Trophoblast cell (in vitro differentiated cells and primary cell): Measurements from ENCODE around the gene SMG7.

Experiments
- DNase-seq, 2 donors: peaks; one replicate each; pipeline ENCODE4 v3.0.0-alpha.2; 2016
- H2AFZ ChIP-seq: 2 replicates; pipeline ENCODE4 v1.6.1; 2013; ENCODE audit warnings: low read length, moderate library complexity, mild to moderate bottlenecking; ENCODE audit not compliant: insufficient read depth, poor library complexity
- H2AK5ac ChIP-seq: 2 replicates; pipeline ENCODE4 v1.6.1; 2013; ENCODE audit warnings: mild to moderate bottlenecking, low read length
- H2BK120ac ChIP-seq: 2 replicates; pipeline ENCODE4 v1.6.1; 2013; ENCODE audit warnings: low read length, mild to moderate bottlenecking, moderate library complexity; ENCODE audit not compliant: insufficient read depth, poor library complexity
- H2BK12ac ChIP-seq: 2 replicates; pipeline ENCODE4 v1.6.1; 2013; ENCODE audit warnings: mild to moderate bottlenecking, low read length, moderate library complexity
- H2BK5ac ChIP-seq: 2 replicates; pipeline ENCODE4 v1.6.1; 2013; ENCODE audit warnings: low read length, low read depth, moderate library complexity, mild to moderate bottlenecking; ENCODE audit not compliant: poor library complexity
- H3K14ac ChIP-seq: 2 replicates; pipeline ENCODE4 v1.6.1; 2013; ENCODE audit warnings: mild to moderate bottlenecking, low read length
- H3K18ac ChIP-seq: 2 replicates; pipeline ENCODE4 v1.6.1; 2013; ENCODE audit warnings: mild to moderate bottlenecking, low read length
- H3K23ac ChIP-seq: 2 replicates; pipeline ENCODE4 v1.6.1; 2013; ENCODE audit warnings: low read length
- H3K27ac ChIP-seq: 2 replicates; pipeline ENCODE4 v1.5.1; 2013; ENCODE audit warnings: low read depth, mild to moderate bottlenecking, inconsistent platforms, low read length, moderate library complexity
- H3K27me3 ChIP-seq: 2 replicates; pipeline ENCODE4 v1.6.1; 2013; ENCODE audit warnings: inconsistent platforms, mild to moderate bottlenecking, low read length, moderate library complexity; ENCODE audit not compliant: insufficient read depth
- H3K36me3 ChIP-seq, 2 experiments: 1 replicate in 1 of 2; 2 replicates in 1 of 2; pipeline ENCODE4 v1.6.1; 2013; ENCODE audit warnings: low read length in 2 of 2, mild to moderate bottlenecking in 2 of 2, moderate library complexity in 1 of 2; ENCODE audit not compliant: insufficient read depth in 2 of 2, control insufficient read depth in 1 of 2
- H3K4ac ChIP-seq: 2 replicates; pipeline ENCODE4 v1.6.1; 2013; ENCODE audit warnings: low read depth, mild to moderate bottlenecking, low read length, moderate library complexity
- H3K4me1 ChIP-seq, 2 experiments: 1 replicate in 1 of 2; 2 replicates in 1 of 2; pipeline ENCODE4 v1.6.1; 2013; ENCODE audit warnings: low read length in 2 of 2, mild to moderate bottlenecking in 2 of 2, moderate library complexity in 1 of 2; ENCODE audit not compliant: insufficient read depth in 2 of 2, control insufficient read depth in 1 of 2
- H3K4me2 ChIP-seq: 2 replicates; pipeline ENCODE4 v1.6.1; 2013; ENCODE audit warnings: inconsistent platforms, mild to moderate bottlenecking, low read length, moderate library complexity
- H3K4me3 ChIP-seq: 2 replicates; pipeline ENCODE4 v1.5.1; 2013; ENCODE audit warnings: mild to moderate bottlenecking, low read depth, low read length, inconsistent platforms
- H3K79me1 ChIP-seq: one replicate; pipeline ENCODE4 v1.6.1; 2013; ENCODE audit warnings: low read length
- H3K79me2 ChIP-seq: 2 replicates; pipeline ENCODE4 v1.6.1; 2013; ENCODE audit warnings: low read length, mild to moderate bottlenecking; ENCODE audit not compliant: control insufficient read depth, insufficient read depth, poor library complexity
- H3K9ac ChIP-seq: 2 replicates; pipeline ENCODE4 v1.6.1; 2013; ENCODE audit warnings: mild to moderate bottlenecking, low read length
- H3K9me3 ChIP-seq: 2 replicates; pipeline ENCODE4 v1.6.1; 2013; ENCODE audit warnings: low read depth, mild to moderate bottlenecking, control low read depth, inconsistent platforms, low read length; ENCODE audit not compliant: insufficient read depth
- H4K12ac ChIP-seq: 2 replicates; pipeline ENCODE4 v1.6.1; 2013; ENCODE audit warnings: low read depth, mild to moderate bottlenecking, low read length, moderate library complexity
- H4K8ac ChIP-seq: 2 replicates; pipeline ENCODE4 v1.6.1; 2013; ENCODE audit warnings: low read depth, mild to moderate bottlenecking, low read length, moderate library complexity
- H4K91ac ChIP-seq: one replicate; pipeline ENCODE4 v1.6.1; 2013; ENCODE audit warnings: low read depth, mild to moderate bottlenecking, low read length, moderate library complexity
- WGBS: extraction: QIAGEN DNeasy Blood & Tissue Kit; methylation state at CpG from one replicate; pipeline ENCODE4 v1.1.7; 2013; ENCODE audit warnings: missing lambda C conversion rate; ENCODE audit not compliant: insufficient read length, insufficient coverage; ENCODE audit errors: extremely low coverage; 5-methylcytosine and 5-hydroxymethylcytosine counted together

Gene SMG7

DNA sequence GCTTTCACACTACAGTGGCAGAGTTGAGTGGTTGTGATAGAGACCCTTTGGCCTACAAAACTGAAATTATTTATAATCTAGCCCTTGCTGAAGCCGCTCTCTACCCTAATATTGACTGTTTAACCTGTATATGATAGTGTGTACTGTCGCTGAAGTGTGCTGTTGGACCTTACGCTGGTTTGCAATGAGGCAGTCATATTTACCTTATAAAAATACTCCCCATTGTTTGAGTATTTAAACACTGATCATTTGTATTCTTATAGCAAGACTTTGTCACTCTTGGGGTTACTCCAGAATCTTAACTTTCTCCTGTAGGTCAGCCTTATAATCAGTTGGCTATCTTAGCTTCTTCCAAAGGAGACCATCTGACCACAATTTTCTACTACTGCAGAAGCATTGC is 56.3 kb downstream of the SMG7 start:
- Histone ChIP-seq H4K91ac (no peak overlapping the region), H2AK5ac (no peak overlapping the region), H2BK5ac (no peak overlapping the region), H2BK120ac (no peak overlapping the region), H3K18ac (no peak overlapping the region), H3K79me1 (no peaks in the 10 kb centered on the region), H3K14ac (no peak overlapping the region), H3K4me1 (no peaks in the 10 kb centered on the region), H3K4me3 (no peak overlapping the region), H4K8ac (no peak overlapping the region), H2BK12ac (no peak overlapping the region), H3K9ac (no peak overlapping the region), H3K27me3 (no peaks in the 10 kb centered on the region), H3K27ac (no peak overlapping the region), H4K12ac (no peak overlapping the region), H3K23ac (no peak overlapping the region), H3K36me3 (peaks cover 11 to 18% of the 10 kb centered on the region in 2 experiments), H3K9me3 (no peaks in the 10 kb centered on the region), H3K4me2 (no peak overlapping the region), H2AFZ (no peak overlapping the region), H3K4ac (no peak overlapping the region), H3K79me2 (no peaks in the 10 kb centered on the region)
- no peak for DNase-seq
- WGBS = no CpG with 5 or more reads among the region's 3 CpGs

DNA sequence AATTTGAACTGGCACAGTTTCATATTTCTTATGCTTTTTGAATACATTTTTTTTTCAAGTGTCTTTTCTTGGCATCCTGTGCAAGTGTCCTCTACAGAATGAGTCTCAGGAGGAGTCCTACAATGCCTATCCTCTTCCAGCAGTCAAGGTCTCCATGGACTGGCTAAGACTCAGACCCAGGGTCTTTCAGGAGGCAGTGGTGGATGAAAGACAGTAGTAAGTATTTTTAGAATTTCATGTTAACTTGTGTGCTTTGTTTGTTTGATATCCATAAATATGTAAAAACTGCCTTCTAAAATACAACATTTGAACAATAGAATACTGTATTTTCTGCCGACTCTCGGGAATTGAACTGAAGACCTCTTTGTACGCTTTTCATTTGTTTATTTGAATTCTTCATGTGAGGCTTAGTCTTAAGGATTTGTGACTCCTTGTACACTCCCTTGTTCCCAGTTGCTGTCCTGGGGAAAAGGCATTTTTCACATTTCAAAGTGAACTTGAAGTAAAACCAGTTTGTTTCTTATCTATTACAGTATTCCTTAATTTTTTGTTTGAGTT is 61.4 kb downstream of the SMG7 start:
- H4K91ac ChIP-seq = no peak overlapping the region
- no peak overlapping the region for H2BK120ac ChIP-seq
- no peak overlapping the region for H3K4me2 ChIP-seq
- no peak overlapping the region for H3K27ac ChIP-seq
- H3K4ac ChIP-seq = no peak overlapping the region
- no peak overlapping the region for H2AFZ ChIP-seq
- no peak overlapping the region for H3K4me3 ChIP-seq
- no peak overlapping the region for H3K23ac ChIP-seq
- no peak overlapping the region for H2AK5ac ChIP-seq
- no peak overlapping the region for H2BK5ac ChIP-seq
- H3K36me3 ChIP-seq = peaks cover 5 to 13% of the 10 kb centered on the region in 2 experiments
- H3K18ac ChIP-seq = no peak overlapping the region
- DNase-seq = no peak
- H4K12ac ChIP-seq = no peak overlapping the region
- H3K79me1 ChIP-seq = no peaks in the 10 kb centered on the region
- WGBS = no CpG with 5 or more reads among the region's 3 CpGs
- H4K8ac ChIP-seq = no peak overlapping the region
- no peak overlapping the region for H3K9ac ChIP-seq
- no peak overlapping the region for H3K14ac ChIP-seq
- H2BK12ac ChIP-seq = no peak overlapping the region
- H3K27me3 ChIP-seq = no peaks in the 10 kb centered on the region
- no peaks in the 10 kb centered on the region for H3K4me1 ChIP-seq
- no peaks in the 10 kb centered on the region for H3K9me3 ChIP-seq
- no peaks in the 10 kb centered on the region for H3K79me2 ChIP-seq

- no peak overlapping the region for H2AK5ac ChIP-seq
- H4K91ac ChIP-seq = no peak overlapping the region
- no peak overlapping the region for H3K27ac ChIP-seq
- no peak overlapping the region for H3K23ac ChIP-seq
- no peaks in the 10 kb centered on the region for H3K9me3 ChIP-seq
- no peaks in the 10 kb centered on the region for H3K27me3 ChIP-seq
- no peak overlapping the region for H2BK120ac ChIP-seq
- no peak overlapping the region for H3K4me3 ChIP-seq
- H3K9ac ChIP-seq = no peak overlapping the region
- no peaks in the 10 kb centered on the region for H3K4me1 ChIP-seq
- no peak for DNase-seq
- H2AFZ ChIP-seq = no peak overlapping the region
- no peaks in the 10 kb centered on the region for H3K79me2 ChIP-seq
- H3K14ac ChIP-seq = no peak overlapping the region
- no peak overlapping the region for H4K8ac ChIP-seq
- H3K18ac ChIP-seq = no peak overlapping the region
- H4K12ac ChIP-seq = no peak overlapping the region
- no peak overlapping the region for H3K4me2 ChIP-seq
- no peak overlapping the region for H2BK12ac ChIP-seq
- no peak overlapping the region for H3K4ac ChIP-seq
- H3K79me1 ChIP-seq = no peaks in the 10 kb centered on the region
- no peak overlapping the region for H2BK5ac ChIP-seq
- WGBS = no CpG with 5 or more reads among the region's 4 CpGs
- peaks cover 12 to 24% of the 10 kb centered on the region in 2 experiments for H3K36me3 ChIP-seq
Measured at GRCh38 chr1:183537405-183537804, 65.1 kb downstream of the SMG7 start.

GRCh38 chr1:183543619-183544204 is 71.4 kb downstream of the SMG7 start:
- no peaks in the 10 kb centered on the region for H3K9me3 ChIP-seq
- H3K27me3 ChIP-seq = no peaks in the 10 kb centered on the region
- H4K91ac ChIP-seq = no peak overlapping the region
- H3K4me3 ChIP-seq = no peak overlapping the region
- no CpG with 5 or more reads among the region's 2 CpGs for WGBS
- H3K27ac ChIP-seq = no peak overlapping the region
- H3K36me3 ChIP-seq = peaks cover 18 to 41% of the 10 kb centered on the region in 2 experiments
- peak; percentile 27 to 79 for DNase-seq
- no peak overlapping the region for H2AK5ac ChIP-seq
- no peaks in the 10 kb centered on the region for H3K79me2 ChIP-seq
- no peak overlapping the region for H4K8ac ChIP-seq
- H3K4me2 ChIP-seq = no peak overlapping the region
- H3K4me1 ChIP-seq = no peaks in the 10 kb centered on the region
- no peak overlapping the region for H3K14ac ChIP-seq
- no peak overlapping the region for H3K23ac ChIP-seq
- no peaks in the 10 kb centered on the region for H3K79me1 ChIP-seq
- H3K18ac ChIP-seq = no peak overlapping the region
- no peak overlapping the region for H2BK12ac ChIP-seq
- no peak overlapping the region for H4K12ac ChIP-seq
- no peak overlapping the region for H2BK5ac ChIP-seq
- H2BK120ac ChIP-seq = no peak overlapping the region
- H3K9ac ChIP-seq = no peak overlapping the region
- no peak overlapping the region for H2AFZ ChIP-seq
- H3K4ac ChIP-seq = no peak overlapping the region
